ENCODE measurements around the gene LGMN.
"Not testable (repeated sequence)": the region's sequence is repeated elsewhere in the genome, so short reads cannot be mapped to it uniquely, and the experiment has no call there.

LGMN gene

GRCh38 chr14:92680781-92681650 is 67.4 kb downstream of the LGMN start:
- peak; percentile 98 for TF ChIP-seq CTCF (IDR thresholded peaks at IDR 0.05)
- H3K4me3 ChIP-seq = no peak overlapping the region
- peak overlapping the region in 1 of 2 donors; percentile 12 for H3K27ac ChIP-seq
- DNase-seq (ENCODE audit: low spot score) = peak; percentile 82

GRCh38 chr14:92680330-92680729 is 68.1 kb downstream of the LGMN start:
- H3K27ac ChIP-seq; DNase-seq (ENCODE audit: low spot score); H3K4me3 ChIP-seq: not testable (repeated sequence)

DNA sequence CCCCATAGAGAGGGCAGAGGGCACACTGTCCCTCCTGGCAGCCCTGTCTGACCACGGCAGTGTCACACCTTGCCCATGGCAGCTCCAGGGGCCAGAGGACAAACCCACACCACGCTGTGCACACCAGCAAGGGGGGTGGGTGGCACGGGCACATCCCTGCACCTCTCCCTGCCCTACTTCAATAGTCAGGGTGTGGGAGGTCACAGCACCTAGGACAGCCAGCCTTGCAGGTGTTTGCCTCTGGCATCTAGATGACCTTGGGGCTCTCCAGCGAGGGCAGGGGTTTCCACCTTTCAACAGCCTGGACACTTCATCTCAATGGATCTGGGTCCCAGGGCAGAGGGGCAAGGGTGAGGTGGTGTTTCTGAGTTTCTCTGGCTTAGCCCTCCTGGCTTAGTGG is 69.2 kb downstream of the LGMN start:
- no peak for TF ChIP-seq CTCF (IDR thresholded peaks at IDR 0.05)
- peak; percentile 53 for DNase-seq (ENCODE audit: low spot score)
- Histone ChIP-seq H3K4me3 (no peak overlapping the region), H3K27ac (no peak overlapping the region)

- TF ChIP-seq CTCF (IDR thresholded peaks at IDR 0.05) = no peak
- H3K27ac ChIP-seq = no peak overlapping the region
- no peak overlapping the region for H3K4me3 ChIP-seq
- DNase-seq (ENCODE audit: low spot score) = peak; percentile 31
These were observed 69.7 kb downstream of the LGMN start for GRCh38 chr14:92678766-92679165.

DNA sequence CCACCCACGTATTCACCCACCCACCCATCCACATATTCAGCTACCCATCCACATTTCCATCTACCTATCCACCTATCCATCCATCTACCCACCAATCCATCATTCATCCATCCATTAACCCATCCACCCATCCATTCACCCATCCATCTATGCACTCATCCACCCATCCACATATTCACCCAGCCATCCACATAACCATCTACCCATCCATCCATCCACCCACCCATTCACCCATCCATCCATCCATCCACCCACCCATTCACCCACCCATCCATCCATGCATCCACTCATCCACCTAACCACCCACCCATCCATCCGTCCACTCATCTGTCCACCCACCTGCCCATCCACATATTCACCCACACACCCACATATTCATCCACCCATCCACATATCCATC is 70.5 kb downstream of the LGMN start:
- peak; percentile 12 for DNase-seq (ENCODE audit: low spot score)
- no peak overlapping the region for H3K27ac ChIP-seq
- H3K4me3 ChIP-seq = no peak overlapping the region
- no peak for TF ChIP-seq CTCF (IDR thresholded peaks at IDR 0.05)

GRCh38 chr14:92677087-92677668 is 71.2 kb downstream of the LGMN start:
- TF ChIP-seq CTCF (IDR thresholded peaks at IDR 0.05) = no peak
- Histone ChIP-seq H3K27ac (peak overlapping the region in 1 of 2 donors; percentile 12), H3K4me3 (no peak overlapping the region)
- DNase-seq (ENCODE audit: low spot score) = peak; percentile 61

DNA sequence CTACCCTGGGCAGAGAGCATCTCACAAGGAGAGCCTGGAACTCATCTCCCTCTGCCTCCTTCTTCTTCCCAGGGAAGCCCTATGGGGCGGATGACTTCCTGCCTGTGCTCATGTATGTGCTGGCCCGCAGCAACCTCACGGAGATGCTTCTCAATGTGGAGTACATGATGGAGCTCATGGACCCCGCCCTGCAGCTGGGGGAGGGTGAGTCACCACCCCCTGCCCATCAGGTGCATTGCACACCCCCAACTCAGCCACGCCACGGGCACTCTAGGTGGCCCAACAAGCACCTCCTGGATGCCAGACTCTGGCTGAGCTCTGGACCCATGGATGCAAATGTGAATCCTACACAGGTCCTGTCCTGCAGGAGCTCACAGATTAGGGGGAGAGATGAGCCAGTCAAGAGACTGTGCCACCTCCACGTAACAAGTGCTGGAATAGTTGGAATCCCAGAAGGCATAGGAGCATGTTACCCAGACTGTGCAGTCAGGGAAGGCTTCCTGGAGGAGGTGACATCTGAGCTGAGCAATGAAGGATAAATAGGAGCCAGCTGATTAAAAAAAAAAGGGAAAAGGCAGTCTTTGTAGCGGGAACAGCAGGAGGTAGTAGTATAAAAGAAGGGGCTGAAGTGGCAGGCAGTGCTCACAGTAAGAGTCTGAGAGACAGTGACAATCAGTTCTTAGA is 71.9 kb downstream of the LGMN start:
- H3K27ac ChIP-seq = peak overlapping the region; percentile 12 to 45
- peak; percentile 50 for DNase-seq (ENCODE audit: low spot score)
- H3K4me3 ChIP-seq = no peak overlapping the region
- no peak for TF ChIP-seq CTCF (IDR thresholded peaks at IDR 0.05)

Data from coronary artery (tissue), 2 donors.